NCI-H1436 treated with DMSO at 0.1 percent for 48 hours (cell line): ENCODE results near the gene PRKCA.
"Not testable (repeated sequence)": the region's sequence is repeated elsewhere in the genome, so short reads cannot be mapped to it uniquely, and the experiment has no call there.

Experiments
- DNase-seq: peaks from one replicate; lab custom pipeline; 2025; lab: John Stamatoyannopoulos, UW

PRKCA gene

GRCh38 chr17:66441101-66441661 is 138.8 kb downstream of the PRKCA start:
- no peak for DNase-seq

- DNase-seq = no peak
Measured at GRCh38 chr17:66443166-66443565, 140.8 kb downstream of the PRKCA start.

- DNase-seq = no peak
Measured at GRCh38 chr17:66443606-66444005, 141.2 kb downstream of the PRKCA start.

- no peak for DNase-seq
Measured at GRCh38 chr17:66444031-66444430, 141.6 kb downstream of the PRKCA start.

GRCh38 chr17:66445229-66445628 is 142.8 kb downstream of the PRKCA start:
- DNase-seq = no peak

GRCh38 chr17:66446419-66446818 is 144.0 kb downstream of the PRKCA start:
- DNase-seq = no peak

- no peak for DNase-seq
Measured at GRCh38 chr17:66447159-66447558, 144.7 kb downstream of the PRKCA start.

- DNase-seq = no peak
Measured at GRCh38 chr17:66448026-66448639, 145.7 kb downstream of the PRKCA start.

- DNase-seq = no peak
Measured at GRCh38 chr17:66449418-66449977, 147.1 kb downstream of the PRKCA start.

- no peak for DNase-seq
Measured at GRCh38 chr17:66450008-66450851, 147.8 kb downstream of the PRKCA start.

GRCh38 chr17:66450852-66451158 is 148.4 kb downstream of the PRKCA start:
- no peak for DNase-seq

- DNase-seq = no peak
Measured at GRCh38 chr17:66451188-66452149, 149.1 kb downstream of the PRKCA start.

GRCh38 chr17:66455060-66455459 is 152.6 kb downstream of the PRKCA start:
- no peak for DNase-seq

GRCh38 chr17:66457499-66457898 is 155.1 kb downstream of the PRKCA start:
- DNase-seq = not testable (repeated sequence)

- no peak for DNase-seq
Measured at GRCh38 chr17:66458782-66459181, 156.4 kb downstream of the PRKCA start.

GRCh38 chr17:66459811-66460270 is 157.4 kb downstream of the PRKCA start:
- no peak for DNase-seq

GRCh38 chr17:66460558-66460957 is 158.1 kb downstream of the PRKCA start:
- no peak for DNase-seq

GRCh38 chr17:66461343-66461995 is 159.1 kb downstream of the PRKCA start:
- no peak for DNase-seq

GRCh38 chr17:66462010-66462409 is 159.6 kb downstream of the PRKCA start:
- DNase-seq = no peak

- DNase-seq = no peak
Measured at GRCh38 chr17:66464921-66465320, 162.5 kb downstream of the PRKCA start.

- no peak for DNase-seq
Measured at GRCh38 chr17:66465701-66466100, 163.3 kb downstream of the PRKCA start.
